ENCODE results near the gene MYO1D. TPM values are rescaled to one million over a fixed set of nuclear protein-coding genes. Genes with fewer than 3 reads are reported as not detected.

The MYO1D gene
- total and polyA plus RNA-seq, 4 donors, result 4.5 to 22.9 (median 13.3) TPM

DNA sequence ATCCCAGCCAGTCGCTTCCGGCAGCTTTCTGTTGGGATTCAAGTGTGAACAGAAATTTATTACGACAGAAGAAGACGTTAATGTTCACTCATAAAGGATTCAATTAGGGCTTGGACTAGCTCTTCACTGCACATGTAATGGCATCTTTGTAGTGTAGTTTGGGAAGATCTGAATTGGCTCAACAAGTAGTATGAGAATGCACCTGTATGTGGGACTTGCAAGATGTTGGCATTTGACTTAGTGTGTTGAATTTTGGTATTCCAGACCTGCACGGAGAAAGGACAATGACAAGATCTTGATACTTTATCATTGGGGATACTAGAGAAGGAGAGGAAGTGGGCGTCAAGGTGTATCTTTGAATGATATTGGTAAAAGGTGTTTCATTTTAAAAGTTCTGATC lies 431.4 kb downstream of the MYO1D start:
- peaks cover 4 to 21% (median 12%) of the 10 kb centered on the region in 4 donors for H3K36me3 ChIP-seq (ENCODE audit: control insufficient read depth in 4 of 4, insufficient read depth in 3 of 4, low read depth in 1 of 4, low read length in 3 of 4)
- TF ChIP-seq SP1 (IDR thresholded peaks at IDR 0.05) (no peak), RAD21 (IDR thresholded peaks at IDR 0.05) (no peak), FOXA1 (IDR thresholded peaks at IDR 0.05) (no peak)
- TF ChIP-seq, protein P1, sequence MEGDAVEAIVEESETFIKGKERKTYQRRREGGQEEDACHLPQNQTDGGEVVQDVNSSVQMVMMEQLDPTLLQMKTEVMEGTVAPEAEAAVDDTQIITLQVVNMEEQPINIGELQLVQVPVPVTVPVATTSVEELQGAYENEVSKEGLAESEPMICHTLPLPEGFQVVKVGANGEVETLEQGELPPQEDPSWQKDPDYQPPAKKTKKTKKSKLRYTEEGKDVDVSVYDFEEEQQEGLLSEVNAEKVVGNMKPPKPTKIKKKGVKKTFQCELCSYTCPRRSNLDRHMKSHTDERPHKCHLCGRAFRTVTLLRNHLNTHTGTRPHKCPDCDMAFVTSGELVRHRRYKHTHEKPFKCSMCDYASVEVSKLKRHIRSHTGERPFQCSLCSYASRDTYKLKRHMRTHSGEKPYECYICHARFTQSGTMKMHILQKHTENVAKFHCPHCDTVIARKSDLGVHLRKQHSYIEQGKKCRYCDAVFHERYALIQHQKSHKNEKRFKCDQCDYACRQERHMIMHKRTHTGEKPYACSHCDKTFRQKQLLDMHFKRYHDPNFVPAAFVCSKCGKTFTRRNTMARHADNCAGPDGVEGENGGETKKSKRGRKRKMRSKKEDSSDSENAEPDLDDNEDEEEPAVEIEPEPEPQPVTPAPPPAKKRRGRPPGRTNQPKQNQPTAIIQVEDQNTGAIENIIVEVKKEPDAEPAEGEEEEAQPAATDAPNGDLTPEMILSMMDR (IDR thresholded peaks at IDR 0.05; ENCODE audit: low read depth, low read length, missing input control), result no peak
- H3K27me3 ChIP-seq (ENCODE audit: control insufficient read depth in 4 of 4, insufficient read depth in 4 of 4, low read length in 3 of 4), result no peaks in the 10 kb centered on the region
- no peaks in the 10 kb centered on the region for H3K9me3 ChIP-seq (ENCODE audit: control insufficient read depth in 4 of 4, low read length in 3 of 4)
- peak overlapping the region; percentile 91 to 98 (median 97) for H3K4me3 ChIP-seq (ENCODE audit: low read depth in 1 of 3, low read length in 3 of 3)
- 15% methylated on average over 6 of the region's 6 CpGs for WGBS
- peak overlapping the region; percentile 73 to 88 for H3K9ac ChIP-seq (ENCODE audit: low read depth in 1 of 2, low read length in 2 of 2)
- peak overlapping the region in 1 of 2 donors; percentile 92 for H3K27ac ChIP-seq (ENCODE audit: low read depth in 1 of 2, low read length in 2 of 2)
- no peak for DNase-seq (ENCODE audit: low spot score)
- H3K4me1 ChIP-seq (ENCODE audit: control insufficient read depth in 4 of 4, insufficient read depth in 4 of 4, low read length in 3 of 4), result peaks cover 1 to 14% (median 10%) of the 10 kb centered on the region in 4 donors

DNA sequence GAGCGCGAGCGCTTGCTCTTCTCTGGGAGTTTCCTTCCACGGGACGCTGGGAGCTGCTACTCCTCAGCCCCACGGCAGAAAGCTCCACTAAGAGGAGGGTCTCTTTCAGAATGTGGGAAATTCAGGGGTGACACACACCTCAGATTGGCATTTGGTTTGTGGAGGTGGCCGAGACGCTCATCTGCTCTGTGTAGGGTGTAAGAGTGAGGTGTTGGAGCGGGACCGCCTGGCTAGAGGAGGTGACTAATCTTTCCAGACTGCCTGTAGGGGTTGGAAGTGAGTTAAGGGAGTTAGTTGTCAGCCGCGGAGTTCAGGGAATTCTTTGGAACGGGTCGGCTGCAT lies 431.9 kb downstream of the MYO1D start:
- Histone ChIP-seq H3K4me3 (ENCODE audit: low read depth in 1 of 3, low read length in 3 of 3) (peak overlapping the region; percentile 91 to 98 (median 97)), H3K9ac (ENCODE audit: low read depth in 1 of 2, low read length in 2 of 2) (peak overlapping the region; percentile 73 to 88), H3K27me3 (ENCODE audit: control insufficient read depth in 4 of 4, insufficient read depth in 4 of 4, low read length in 3 of 4) (no peaks in the 10 kb centered on the region), H3K27ac (ENCODE audit: low read depth in 1 of 2, low read length in 2 of 2) (peak overlapping the region; percentile 81 to 92), H3K36me3 (ENCODE audit: control insufficient read depth in 4 of 4, insufficient read depth in 3 of 4, low read depth in 1 of 4, low read length in 3 of 4) (peaks cover 3 to 21% (median 12%) of the 10 kb centered on the region in 4 donors), H3K4me1 (ENCODE audit: control insufficient read depth in 4 of 4, insufficient read depth in 4 of 4, low read length in 3 of 4) (peaks cover 1 to 14% (median 10%) of the 10 kb centered on the region in 4 donors), H3K9me3 (ENCODE audit: control insufficient read depth in 4 of 4, low read length in 3 of 4) (no peaks in the 10 kb centered on the region)
- WGBS, result under 1% methylated on average over 14 of the region's 14 CpGs
- TF ChIP-seq HNF4G (IDR thresholded peaks at IDR 0.05) (no peak), FOXA1 (IDR thresholded peaks at IDR 0.05) (no peak), RAD21 (IDR thresholded peaks at IDR 0.05) (no peak), RXRA (IDR thresholded peaks at IDR 0.05) (no peak), GABPA (IDR thresholded peaks at IDR 0.05 in 1 of 2, conservative IDR thresholded peaks at IDR 0.05 in 1 of 2) (no peak), TAF1 (conservative IDR thresholded peaks at IDR 0.05) (no peak), NR2F2 (IDR thresholded peaks at IDR 0.05) (no peak), SP1 (IDR thresholded peaks at IDR 0.05) (no peak), YY1 (IDR thresholded peaks at IDR 0.05) (no peak)
- TF ChIP-seq, protein P2, sequence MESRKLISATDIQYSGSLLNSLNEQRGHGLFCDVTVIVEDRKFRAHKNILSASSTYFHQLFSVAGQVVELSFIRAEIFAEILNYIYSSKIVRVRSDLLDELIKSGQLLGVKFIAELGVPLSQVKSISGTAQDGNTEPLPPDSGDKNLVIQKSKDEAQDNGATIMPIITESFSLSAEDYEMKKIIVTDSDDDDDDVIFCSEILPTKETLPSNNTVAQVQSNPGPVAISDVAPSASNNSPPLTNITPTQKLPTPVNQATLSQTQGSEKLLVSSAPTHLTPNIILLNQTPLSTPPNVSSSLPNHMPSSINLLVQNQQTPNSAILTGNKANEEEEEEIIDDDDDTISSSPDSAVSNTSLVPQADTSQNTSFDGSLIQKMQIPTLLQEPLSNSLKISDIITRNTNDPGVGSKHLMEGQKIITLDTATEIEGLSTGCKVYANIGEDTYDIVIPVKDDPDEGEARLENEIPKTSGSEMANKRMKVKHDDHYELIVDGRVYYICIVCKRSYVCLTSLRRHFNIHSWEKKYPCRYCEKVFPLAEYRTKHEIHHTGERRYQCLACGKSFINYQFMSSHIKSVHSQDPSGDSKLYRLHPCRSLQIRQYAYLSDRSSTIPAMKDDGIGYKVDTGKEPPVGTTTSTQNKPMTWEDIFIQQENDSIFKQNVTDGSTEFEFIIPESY (IDR thresholded peaks at IDR 0.05), result no peak
- TF ChIP-seq, protein P3, sequence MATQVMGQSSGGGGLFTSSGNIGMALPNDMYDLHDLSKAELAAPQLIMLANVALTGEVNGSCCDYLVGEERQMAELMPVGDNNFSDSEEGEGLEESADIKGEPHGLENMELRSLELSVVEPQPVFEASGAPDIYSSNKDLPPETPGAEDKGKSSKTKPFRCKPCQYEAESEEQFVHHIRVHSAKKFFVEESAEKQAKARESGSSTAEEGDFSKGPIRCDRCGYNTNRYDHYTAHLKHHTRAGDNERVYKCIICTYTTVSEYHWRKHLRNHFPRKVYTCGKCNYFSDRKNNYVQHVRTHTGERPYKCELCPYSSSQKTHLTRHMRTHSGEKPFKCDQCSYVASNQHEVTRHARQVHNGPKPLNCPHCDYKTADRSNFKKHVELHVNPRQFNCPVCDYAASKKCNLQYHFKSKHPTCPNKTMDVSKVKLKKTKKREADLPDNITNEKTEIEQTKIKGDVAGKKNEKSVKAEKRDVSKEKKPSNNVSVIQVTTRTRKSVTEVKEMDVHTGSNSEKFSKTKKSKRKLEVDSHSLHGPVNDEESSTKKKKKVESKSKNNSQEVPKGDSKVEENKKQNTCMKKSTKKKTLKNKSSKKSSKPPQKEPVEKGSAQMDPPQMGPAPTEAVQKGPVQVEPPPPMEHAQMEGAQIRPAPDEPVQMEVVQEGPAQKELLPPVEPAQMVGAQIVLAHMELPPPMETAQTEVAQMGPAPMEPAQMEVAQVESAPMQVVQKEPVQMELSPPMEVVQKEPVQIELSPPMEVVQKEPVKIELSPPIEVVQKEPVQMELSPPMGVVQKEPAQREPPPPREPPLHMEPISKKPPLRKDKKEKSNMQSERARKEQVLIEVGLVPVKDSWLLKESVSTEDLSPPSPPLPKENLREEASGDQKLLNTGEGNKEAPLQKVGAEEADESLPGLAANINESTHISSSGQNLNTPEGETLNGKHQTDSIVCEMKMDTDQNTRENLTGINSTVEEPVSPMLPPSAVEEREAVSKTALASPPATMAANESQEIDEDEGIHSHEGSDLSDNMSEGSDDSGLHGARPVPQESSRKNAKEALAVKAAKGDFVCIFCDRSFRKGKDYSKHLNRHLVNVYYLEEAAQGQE (IDR thresholded peaks at IDR 0.05), result no peak
- TF ChIP-seq, protein P4, sequence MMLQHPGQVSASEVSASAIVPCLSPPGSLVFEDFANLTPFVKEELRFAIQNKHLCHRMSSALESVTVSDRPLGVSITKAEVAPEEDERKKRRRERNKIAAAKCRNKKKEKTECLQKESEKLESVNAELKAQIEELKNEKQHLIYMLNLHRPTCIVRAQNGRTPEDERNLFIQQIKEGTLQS (IDR thresholded peaks at IDR 0.05), result no peak
- TF ChIP-seq, protein P1 (IDR thresholded peaks at IDR 0.05; ENCODE audit: low read depth, low read length, missing input control), result no peak
- no peak for DNase-seq (ENCODE audit: low spot score)

All from liver (tissue), 9 donors.